Mucosa of descending colon (tissue), 3 donors: ENCODE results near the gene NPIPB12. TPM values are rescaled to one million over a fixed set of nuclear protein-coding genes. Genes with fewer than 3 reads are reported as not detected.
"Not testable (repeated sequence)": the region's sequence is repeated elsewhere in the genome, so short reads cannot be mapped to it uniquely, and the experiment has no call there.

Experiments used
- ATAC-seq: fragments of 200-7000 bp; cut with Tn5 transposase; one replicate; pipeline ENCODE4 v1.9.1; 2020; ENCODE audit warnings: mild to moderate bottlenecking, moderate library complexity
- DNase-seq, 3 donors: peaks; one replicate each; pipeline ENCODE4 v3.0.0-alpha.2; 2020
- H3K36me3 ChIP-seq: fragments of 200-600 bp; one replicate; pipeline ENCODE4 v1.8.0; 2021; ENCODE audit warnings: low read depth, mild to moderate bottlenecking
- H3K4me1 ChIP-seq: fragments of 200-600 bp; one replicate; pipeline ENCODE4 v1.8.0; 2021; ENCODE audit warnings: low read depth, mild to moderate bottlenecking
- H3K4me3 ChIP-seq: fragments of 200-600 bp; one replicate; pipeline ENCODE4 v1.8.0; 2021; ENCODE audit warnings: mild to moderate bottlenecking
- H3K9me3 ChIP-seq: fragments of 200-600 bp; one replicate; pipeline ENCODE4 v1.8.0; 2021; ENCODE audit warnings: mild to moderate bottlenecking
- intact Hi-C, 2 donors: fragments of 100-400 bp; cut with DNase I in 1 of 2; cut with micrococcal nuclease in 1 of 2; formaldehyde crosslinking; loops; one replicate each; pipeline versions ENCODE4 v1.11.0 to v1.11.1; 2022; cut with DNase I, micrococcal nuclease
- total RNA-seq, 3 donors: library from RNA; stranded (reverse); fragmentation: NEBNext Ultra II Directional in 2 of 3; extraction: Animal tissue kit (Norgen Biotek cat#: 25700) in 2 of 3; gene quantifications; one replicate each; pipeline versions ENCODE4 v1.2.1 to v1.2.4, GENCODE V29; 2021 to 2023
- donor health status: DM: no; HTN: no; CAD: no; lungs with moderate emphysema.
- donor health status: DM: no; HTN: no; CAD: no.
- donor health status: DM: no; HTN: yes; CAD: no.

NPIPB12 gene
- total RNA-seq, 3 donors from 2014 or later, result 56.8 to 107 (median 103) TPM

DNA sequence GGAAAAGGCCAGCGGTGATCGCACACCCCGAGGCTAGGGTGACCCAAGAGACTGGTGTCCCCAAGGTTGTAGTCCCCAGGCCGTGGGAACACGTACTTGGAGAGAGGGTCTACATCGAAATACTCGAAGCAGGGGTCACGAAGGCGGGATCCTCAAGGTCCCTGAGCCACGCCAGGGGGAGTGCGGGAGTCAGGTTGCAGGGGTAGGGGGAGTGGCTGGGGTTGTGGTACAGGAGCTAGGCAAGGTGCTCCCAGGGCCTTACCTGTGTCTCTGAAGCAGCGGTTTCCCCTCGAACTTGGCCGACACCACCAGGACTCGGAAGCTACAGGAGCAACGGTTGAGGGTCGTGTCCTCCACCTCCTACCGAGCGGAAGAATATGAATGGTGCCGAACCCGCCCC is 52.5 kb downstream of the NPIPB12 start:
- H3K36me3 ChIP-seq, H3K4me3 ChIP-seq, H3K4me1 ChIP-seq, H3K9me3 ChIP-seq, DNase-seq, intact Hi-C loops: not testable (repeated sequence)
- peak; percentile 49 for ATAC-seq

Other genes with a start within 250 kb of the NPIPB12 start
- gene NPIPB11, start 99.7 kb downstream of the NPIPB12 start, total RNA-seq, result 1 to 10 TPM; 2.0 to 4.4 (median 2.3) TPM
- gene BOLA2, start 52.1 kb downstream of the NPIPB12 start, total RNA-seq, result 10 to 100 TPM in 2 of 3 donors, 1 to 10 TPM in 1; 4.6 to 11.3 (median 10.1) TPM
- gene SLX1B, start 51.9 kb downstream of the NPIPB12 start, total RNA-seq, result 10 to 100 TPM; 14.1 to 88.0 (median 37.2) TPM
- gene SULT1A4, start 46.5 kb downstream of the NPIPB12 start, total RNA-seq, result 10 to 100 TPM; 13.1 to 43.2 (median 39.6) TPM
- gene SPN, start 156.8 kb upstream of the NPIPB12 start, total RNA-seq, result 1 to 10 TPM; 4.4 to 6.0 (median 4.5) TPM
- 10 to 100 TPM; 25.3 to 54.6 (median 25.4) TPM for gene QPRT, start 172.8 kb upstream of the NPIPB12 start, total RNA-seq
- gene C16orf54, start 239.6 kb upstream of the NPIPB12 start, total RNA-seq, result 1 to 10 TPM; 1.6 to 3.4 (median 1.7) TPM